Left lung (tissue), 10 donors: ENCODE results near the gene PCNX2. TPM values are rescaled to one million over a fixed set of nuclear protein-coding genes. Genes with fewer than 3 reads are reported as not detected.
A peak's percentile ranks its signal among the peaks of the same experiment; 100 is the strongest.

Experiments used
- ATAC-seq: fragments of 200-7000 bp; cut with Tn5 transposase; one replicate; pipeline ENCODE4 v1.9.1; 2020; ENCODE audit warnings: moderate library complexity
- DNase-seq, 4 donors: peaks; one replicate each; pipeline ENCODE4 v3.0.0-alpha.2; 2013 to 2020
- H3K27ac ChIP-seq, 2 donors: fragments of 200-600 bp; sonication (generic) in 1 of 2; one replicate each; pipeline versions ENCODE4 v1.5.0 to v1.8.0; 2020 to 2021
- H3K27me3 ChIP-seq, 2 donors: fragments of 200-600 bp; sonication (generic) in 1 of 2; one replicate each; pipeline versions ENCODE4 v1.5.0 to v1.8.0; 2020 to 2021
- H3K36me3 ChIP-seq, 2 donors: fragments of 200-600 bp; sonication (generic) in 1 of 2; one replicate each; pipeline versions ENCODE4 v1.5.0 to v1.8.0; 2020 to 2021
- H3K4me1 ChIP-seq, 2 donors: fragments of 200-600 bp; one replicate each; pipeline ENCODE4 v1.8.0; 2021
- H3K4me3 ChIP-seq, 2 donors: fragments of 200-600 bp; sonication (generic) in 1 of 2; one replicate each; pipeline versions ENCODE4 v1.5.0 to v1.8.0; 2020 to 2021; ENCODE audit warnings: mild to moderate bottlenecking in 1 of 2
- H3K9me3 ChIP-seq, 2 donors: fragments of 200-600 bp; sonication (generic) in 1 of 2; one replicate each; pipeline versions ENCODE4 v1.5.0 to v1.8.0; 2020 to 2021
- intact Hi-C, 2 donors: fragments of 100-400 bp; cut with DNase I; formaldehyde crosslinking; loops; one replicate each; pipeline versions ENCODE4 v1.11.2 to v1.14.2; 2022
- polyA plus RNA-seq, 6 donors: library from polyadenylated mRNA; unstranded; fragments of 120-200 nt; gene quantifications; one replicate each; pipeline ENCODE4 v1.2.1, GENCODE V29; 2013; ENCODE audit not compliant: insufficient read length in 6 of 6
- total RNA-seq, 2 donors: library from RNA; stranded (reverse); fragmentation: NEBNext Ultra II Directional; extraction: Animal tissue kit (Norgen Biotek cat#: 25700); gene quantifications; one replicate each; pipeline ENCODE4 v1.2.1, GENCODE V29; 2021
- TF ChIP-seq, protein P1 (sequence below), 2 donors: fragments of 200-600 bp; sonication (generic) in 1 of 2; IDR thresholded peaks; one replicate each; pipeline versions ENCODE4 v1.5.0 to v1.8.0; 2021; ENCODE audit warnings: antibody characterized with exemption in 2 of 2
- donor health status: DM: no; HTN: yes; CAD: no.
- donor health status: DM: no; HTN: no; CAD: no.

Gene PCNX2
- total and polyA plus RNA-seq, 8 donors, result 9.2 to 14.7 (median 11.3) TPM

DNA sequence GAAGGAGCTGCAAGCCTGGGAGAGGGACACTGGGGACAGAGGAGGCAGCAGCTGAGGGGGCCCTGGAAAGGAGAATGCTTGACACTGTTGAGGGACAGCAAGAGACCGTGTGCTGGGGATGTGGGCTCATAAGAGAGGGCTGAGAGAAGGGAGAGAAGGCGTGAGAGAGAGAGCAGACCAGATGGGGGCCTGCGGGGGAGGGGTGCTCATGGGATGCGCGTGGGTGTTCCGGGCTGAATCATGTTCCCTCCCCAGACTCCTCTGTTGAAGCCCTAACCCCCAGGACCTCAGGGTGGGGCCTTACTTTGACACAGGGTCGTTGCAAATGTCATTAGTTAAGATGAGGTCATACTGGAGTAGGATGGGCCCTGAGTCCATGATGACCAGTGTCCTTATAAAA lies 304.3 kb downstream of the PCNX2 start:
- no peaks in the 10 kb centered on the region for H3K4me1 ChIP-seq
- ATAC-seq (no peak), DNase-seq (no peak)
- H3K27ac ChIP-seq, result no peak overlapping the region
- H3K36me3 ChIP-seq, result no peaks in the 10 kb centered on the region
- no peak overlapping the region for H3K4me3 ChIP-seq
- no peaks in the 10 kb centered on the region for H3K27me3 ChIP-seq
- TF ChIP-seq, protein P1, sequence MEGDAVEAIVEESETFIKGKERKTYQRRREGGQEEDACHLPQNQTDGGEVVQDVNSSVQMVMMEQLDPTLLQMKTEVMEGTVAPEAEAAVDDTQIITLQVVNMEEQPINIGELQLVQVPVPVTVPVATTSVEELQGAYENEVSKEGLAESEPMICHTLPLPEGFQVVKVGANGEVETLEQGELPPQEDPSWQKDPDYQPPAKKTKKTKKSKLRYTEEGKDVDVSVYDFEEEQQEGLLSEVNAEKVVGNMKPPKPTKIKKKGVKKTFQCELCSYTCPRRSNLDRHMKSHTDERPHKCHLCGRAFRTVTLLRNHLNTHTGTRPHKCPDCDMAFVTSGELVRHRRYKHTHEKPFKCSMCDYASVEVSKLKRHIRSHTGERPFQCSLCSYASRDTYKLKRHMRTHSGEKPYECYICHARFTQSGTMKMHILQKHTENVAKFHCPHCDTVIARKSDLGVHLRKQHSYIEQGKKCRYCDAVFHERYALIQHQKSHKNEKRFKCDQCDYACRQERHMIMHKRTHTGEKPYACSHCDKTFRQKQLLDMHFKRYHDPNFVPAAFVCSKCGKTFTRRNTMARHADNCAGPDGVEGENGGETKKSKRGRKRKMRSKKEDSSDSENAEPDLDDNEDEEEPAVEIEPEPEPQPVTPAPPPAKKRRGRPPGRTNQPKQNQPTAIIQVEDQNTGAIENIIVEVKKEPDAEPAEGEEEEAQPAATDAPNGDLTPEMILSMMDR (IDR thresholded peaks at IDR 0.05), result no peak
- H3K9me3 ChIP-seq, result peaks cover 0 to 11% of the 10 kb centered on the region in 2 donors
- intact Hi-C loops, result no loop called here

DNA sequence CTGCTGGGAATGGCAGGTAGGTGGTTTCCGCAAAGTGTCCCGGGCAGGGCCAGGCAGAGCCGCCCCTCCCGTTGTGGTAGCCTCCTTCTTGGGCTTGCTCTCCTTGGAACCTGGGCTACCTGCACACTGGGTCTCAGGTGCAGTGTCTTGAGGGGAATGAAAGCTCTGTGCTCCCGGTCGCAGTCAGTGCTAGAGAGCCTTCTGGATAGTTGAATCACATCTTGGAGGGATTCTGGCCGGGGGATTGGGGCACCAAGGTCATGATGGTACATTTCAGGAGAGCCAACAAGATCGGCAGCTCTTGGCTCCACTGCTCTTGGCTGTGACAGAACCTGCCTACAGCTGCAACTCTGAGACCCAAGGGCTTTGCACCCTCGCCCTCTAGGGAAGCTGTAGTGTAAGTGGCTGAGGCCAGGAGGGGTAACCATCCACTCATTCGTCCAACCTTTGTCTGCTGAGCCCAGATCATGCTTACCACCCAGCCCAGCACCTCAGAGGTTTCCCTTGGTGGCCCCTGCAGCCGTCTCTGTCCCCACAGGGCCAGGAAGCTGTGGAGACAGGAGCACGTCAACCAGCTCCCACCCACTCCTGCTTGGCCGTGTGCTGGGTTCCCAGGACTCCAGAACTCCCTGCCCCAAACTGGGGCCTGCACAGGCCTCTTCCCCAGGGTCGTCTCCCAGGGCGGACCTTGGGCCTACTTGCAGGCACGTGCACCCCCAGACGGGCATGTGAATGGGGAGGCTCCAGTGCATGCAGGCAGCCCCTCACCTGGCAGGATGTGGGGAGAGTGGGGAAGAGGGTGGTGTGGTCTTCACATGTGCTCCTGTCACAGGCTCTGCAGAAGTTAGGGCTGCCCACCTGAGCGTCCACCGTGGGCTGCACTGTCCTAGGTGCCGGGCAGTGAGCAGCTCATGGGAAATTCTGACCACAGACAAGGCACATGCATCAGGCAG lies 305.1 kb downstream of the PCNX2 start:
- Histone ChIP-seq H3K27ac (no peak overlapping the region), H3K9me3 (peaks cover 0 to 11% of the 10 kb centered on the region in 2 donors)

DNA sequence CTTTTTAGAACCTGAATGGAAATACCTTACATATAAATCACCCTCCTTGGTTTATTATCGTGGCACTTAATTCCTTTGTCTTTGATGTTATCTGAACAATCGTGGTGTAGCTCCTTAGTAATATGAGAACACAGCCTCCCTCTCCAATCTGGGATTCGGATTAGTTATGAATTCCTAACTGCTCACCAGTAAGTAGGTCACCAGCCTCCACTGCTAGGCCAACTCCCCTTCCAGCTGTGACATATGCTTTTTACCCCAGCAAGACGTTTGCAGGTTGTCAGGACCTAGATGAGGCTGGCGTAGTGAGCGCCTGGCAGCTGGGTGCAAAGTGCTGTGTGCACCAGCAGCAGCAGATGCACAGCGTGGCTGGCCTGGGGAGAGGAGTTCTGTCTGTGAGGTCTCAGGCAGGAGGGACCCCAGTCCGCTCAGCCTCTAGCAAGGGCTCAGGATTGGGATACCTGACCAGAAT lies 306.9 kb downstream of the PCNX2 start:
- no peak for ATAC-seq
- peak in 1 of 4 donors; percentile 23 for DNase-seq
- TF ChIP-seq, protein P1 (IDR thresholded peaks at IDR 0.05), result no peak
- peaks cover 0 to 3% of the 10 kb centered on the region in 2 donors for H3K36me3 ChIP-seq
- H3K4me3 ChIP-seq, result no peak overlapping the region
- intact Hi-C loops, result no loop called here
- no peaks in the 10 kb centered on the region for H3K27me3 ChIP-seq
- H3K4me1 ChIP-seq, result no peaks in the 10 kb centered on the region
- H3K27ac ChIP-seq, result no peak overlapping the region
- H3K9me3 ChIP-seq, result peaks cover 0 to 5% of the 10 kb centered on the region in 2 donors

More for the DNA sequence above, 305.1 kb downstream of the PCNX2 start:
- peaks cover 0 to 3% of the 10 kb centered on the region in 2 donors for H3K36me3 ChIP-seq
- intact Hi-C loops, result no loop called here
- ATAC-seq (no peak), DNase-seq (no peak)
- no peaks in the 10 kb centered on the region for H3K4me1 ChIP-seq
- H3K4me3 ChIP-seq, result no peak overlapping the region
- H3K27me3 ChIP-seq, result no peaks in the 10 kb centered on the region
- TF ChIP-seq, protein P1 (IDR thresholded peaks at IDR 0.05), result no peak

- TF ChIP-seq, protein P1 (IDR thresholded peaks at IDR 0.05), result no peak
- Histone ChIP-seq H3K4me1 (no peaks in the 10 kb centered on the region), H3K27me3 (no peaks in the 10 kb centered on the region), H3K4me3 (no peak overlapping the region), H3K9me3 (no peaks in the 10 kb centered on the region), H3K27ac (no peak overlapping the region), H3K36me3 (peaks cover 0 to 3% of the 10 kb centered on the region in 2 donors)
- DNase-seq, result no peak
- ATAC-seq, result no peak
- intact Hi-C loops, result no loop called here
Observed at GRCh38 chr1:232987774-232988140, 307.8 kb downstream of the PCNX2 start.

DNA sequence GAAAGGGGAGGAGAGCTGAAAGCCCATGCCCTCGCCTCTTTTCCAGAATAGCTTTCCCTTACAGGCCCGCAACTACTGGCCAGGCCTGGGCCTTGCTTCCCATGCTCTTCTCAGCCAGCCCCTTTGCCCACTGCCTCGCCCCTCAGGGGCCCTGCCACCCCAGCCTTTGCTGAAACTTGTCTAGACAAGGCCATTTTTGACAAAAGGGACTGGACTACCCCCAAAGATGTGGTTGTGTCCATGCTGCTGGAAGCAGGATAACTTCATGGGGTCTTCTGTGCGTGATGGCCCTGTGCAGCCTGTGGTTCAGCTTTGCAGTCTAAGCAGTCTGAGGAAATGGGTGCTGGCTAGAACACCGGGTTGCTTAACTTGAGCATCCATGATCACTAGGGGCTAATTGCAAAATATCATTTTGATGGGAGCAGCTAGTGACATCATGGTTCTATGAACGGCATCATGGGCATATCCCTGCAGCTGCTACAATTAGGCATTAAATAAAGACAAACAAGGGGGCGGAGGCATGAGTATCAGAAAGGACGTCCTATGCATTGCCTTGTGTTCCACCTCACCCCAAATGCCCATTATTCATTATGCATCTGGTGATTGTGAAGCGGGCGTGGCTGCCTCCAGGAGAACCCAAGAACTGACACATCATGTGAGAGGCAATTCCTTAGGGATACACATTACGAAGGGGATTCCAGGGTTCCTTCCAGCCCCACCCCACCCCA lies 308.3 kb downstream of the PCNX2 start:
- Histone ChIP-seq H3K27me3 (no peaks in the 10 kb centered on the region), H3K27ac (no peak overlapping the region), H3K36me3 (peaks cover 0 to 3% of the 10 kb centered on the region in 2 donors), H3K4me1 (no peaks in the 10 kb centered on the region), H3K4me3 (no peak overlapping the region), H3K9me3 (no peaks in the 10 kb centered on the region)
- ATAC-seq, result no peak
- no peak for DNase-seq
- TF ChIP-seq, protein P1 (IDR thresholded peaks at IDR 0.05), result no peak
- intact Hi-C loops, result no loop called here
